Stimulated activated CD4-positive, alpha-beta T cell treated with anti-CD3 and anti-CD28 coated beads, Interleukin-15, amount 100 ng/mL, for 24 hours (primary cell): ENCODE measurements around the gene RPS14.

Experiments
- DNase-seq: peaks from one replicate; pipeline ENCODE4 v3.0.0-alpha.2; 2020

The RPS14 gene

DNA sequence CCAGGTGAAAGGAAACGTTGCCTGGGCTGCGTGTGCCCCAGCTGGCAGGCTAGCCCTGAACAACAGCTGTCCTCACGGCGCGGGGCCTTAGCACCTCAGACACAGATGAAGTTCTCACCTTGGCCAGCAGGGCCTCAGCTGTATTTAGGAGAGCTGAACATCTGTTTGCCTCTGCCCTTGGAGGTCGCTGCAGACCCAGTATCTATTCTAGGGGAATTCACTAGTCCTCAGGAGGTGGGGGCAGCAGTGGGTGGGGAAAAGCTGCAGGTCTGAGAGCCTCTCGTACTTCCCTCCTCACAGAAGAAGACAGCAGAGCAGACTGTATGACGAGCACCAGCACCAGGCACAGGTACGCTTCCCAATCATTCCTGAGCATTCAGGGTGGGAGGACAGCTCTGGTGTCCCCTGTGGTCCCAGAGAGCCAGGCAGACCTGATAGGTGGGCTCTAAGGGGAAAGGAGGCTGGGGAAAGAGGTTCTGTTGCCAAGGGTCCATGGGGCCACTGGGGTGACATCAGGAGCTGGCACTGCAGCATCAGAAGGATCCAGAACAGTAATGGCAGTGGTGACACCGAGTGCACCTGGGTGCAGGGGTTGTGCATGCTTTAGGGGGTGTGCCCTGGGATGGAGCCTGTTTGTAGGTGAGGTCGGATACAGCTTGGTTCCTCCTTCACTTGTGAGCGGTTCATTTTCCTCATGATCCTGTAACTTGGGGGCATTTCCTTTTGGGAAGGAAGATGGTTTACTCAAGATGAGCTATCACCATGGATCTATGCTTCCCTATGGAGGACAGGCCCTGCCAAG is 50.6 kb downstream of the RPS14 start:
- no peak for DNase-seq

DNA sequence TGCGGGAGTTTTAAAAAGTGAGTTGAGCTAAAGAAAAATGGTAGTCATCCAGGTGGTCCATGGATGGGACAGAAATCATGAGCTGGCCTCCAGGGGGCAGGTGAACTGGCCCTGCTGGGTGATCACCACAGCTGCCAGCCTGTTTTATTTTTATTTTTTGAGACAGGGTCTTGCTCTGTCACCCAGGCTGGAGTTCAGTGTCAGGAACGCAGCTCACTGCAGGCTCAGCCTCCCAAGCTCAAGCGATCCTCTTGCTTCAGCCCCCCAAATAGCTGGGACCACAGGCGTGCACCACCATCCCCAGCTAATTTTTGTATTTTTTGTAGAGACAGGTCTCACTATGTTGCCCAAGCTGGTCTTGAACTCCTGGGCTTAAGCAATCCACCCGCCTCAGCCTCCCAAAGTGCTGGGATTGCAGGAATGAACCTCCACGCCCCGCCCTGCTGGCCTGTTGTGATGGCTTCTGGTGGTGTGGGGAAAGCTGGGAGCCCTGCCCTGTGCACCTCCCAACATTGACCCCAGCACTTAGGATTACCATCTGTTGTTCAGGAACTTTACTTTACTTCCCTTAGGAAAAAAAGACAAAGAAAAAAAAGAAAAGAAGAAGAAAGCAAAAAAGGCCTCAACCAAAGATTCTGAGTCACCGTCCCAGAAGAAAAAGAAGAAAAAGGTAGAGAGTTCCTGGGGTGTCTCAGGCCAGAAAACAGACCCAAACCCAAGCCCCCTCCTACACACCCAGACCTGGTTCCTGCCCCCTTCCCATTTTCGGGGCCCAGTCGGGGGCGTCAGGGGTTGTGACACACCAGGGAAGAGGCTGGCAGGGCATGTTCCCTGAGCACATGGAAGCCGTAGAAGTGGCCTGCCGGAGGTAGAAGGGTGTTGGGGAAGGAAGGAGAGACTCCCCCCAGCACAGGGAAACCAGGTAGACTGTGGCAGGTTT is 51.5 kb downstream of the RPS14 start:
- DNase-seq: no peak

DNA sequence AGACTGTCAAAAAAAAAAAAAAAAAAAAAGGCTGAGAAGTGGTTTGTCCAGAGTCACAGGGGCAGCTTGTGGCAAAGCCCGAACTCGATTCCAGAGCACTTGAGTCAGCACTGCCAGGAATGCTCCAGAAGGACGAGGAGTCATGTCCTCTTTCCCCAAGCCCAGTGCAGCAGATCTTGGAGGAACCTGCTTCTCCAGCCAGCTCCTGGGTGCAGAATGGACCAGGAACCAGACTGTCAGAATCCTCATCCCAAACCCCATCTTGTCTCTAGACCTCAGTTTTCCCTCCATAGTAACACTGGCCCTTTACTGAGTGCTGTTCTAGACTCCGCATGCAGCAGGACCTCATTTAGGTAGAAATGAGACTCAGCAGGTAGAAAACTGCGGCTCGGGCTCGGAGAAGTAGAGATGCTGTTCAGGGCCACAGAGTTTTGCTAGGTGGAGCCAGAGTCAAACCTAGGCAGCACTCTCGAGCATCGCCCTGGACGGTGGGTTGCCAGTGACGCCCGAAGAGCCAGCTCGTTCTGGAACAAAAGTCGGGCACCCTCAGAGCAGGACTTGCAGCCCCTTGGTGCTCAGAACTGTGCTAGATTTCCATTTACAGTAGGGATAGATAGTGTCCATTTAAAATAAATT is 52.3 kb downstream of the RPS14 start:
- no peak for DNase-seq

DNA sequence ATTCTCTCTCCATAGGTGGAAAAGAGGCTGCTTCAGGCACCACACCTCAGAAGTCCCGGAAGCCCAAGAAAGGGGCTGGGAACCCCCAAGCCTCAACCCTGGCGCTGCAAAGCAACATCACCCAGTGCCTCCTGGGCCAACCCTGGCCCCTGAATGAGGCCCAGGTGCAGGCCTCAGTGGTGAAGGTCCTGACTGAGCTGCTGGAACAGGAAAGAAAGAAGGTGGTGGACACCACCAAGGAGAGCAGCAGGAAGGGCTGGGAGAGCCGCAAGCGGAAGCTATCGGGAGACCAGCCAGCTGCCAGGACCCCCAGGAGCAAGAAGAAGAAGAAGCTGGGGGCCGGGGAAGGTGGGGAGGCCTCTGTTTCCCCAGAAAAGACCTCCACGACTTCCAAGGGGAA is 53.3 kb downstream of the RPS14 start:
- DNase-seq: no peak

DNA sequence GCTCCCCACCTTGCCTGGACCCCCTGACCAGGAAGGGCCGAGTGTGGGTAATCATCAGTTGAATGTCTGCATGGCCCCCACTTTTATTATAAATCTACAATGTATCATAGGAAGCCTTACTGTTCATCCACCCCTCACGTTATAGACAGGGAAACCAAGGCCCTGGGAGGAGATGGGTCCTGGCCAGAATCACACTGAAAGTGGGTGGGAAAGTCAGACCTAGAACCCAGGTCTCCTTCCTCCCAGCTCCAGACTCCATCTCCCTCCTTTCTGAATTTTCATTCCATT is 53.9 kb downstream of the RPS14 start:
- DNase-seq: no peak

DNA sequence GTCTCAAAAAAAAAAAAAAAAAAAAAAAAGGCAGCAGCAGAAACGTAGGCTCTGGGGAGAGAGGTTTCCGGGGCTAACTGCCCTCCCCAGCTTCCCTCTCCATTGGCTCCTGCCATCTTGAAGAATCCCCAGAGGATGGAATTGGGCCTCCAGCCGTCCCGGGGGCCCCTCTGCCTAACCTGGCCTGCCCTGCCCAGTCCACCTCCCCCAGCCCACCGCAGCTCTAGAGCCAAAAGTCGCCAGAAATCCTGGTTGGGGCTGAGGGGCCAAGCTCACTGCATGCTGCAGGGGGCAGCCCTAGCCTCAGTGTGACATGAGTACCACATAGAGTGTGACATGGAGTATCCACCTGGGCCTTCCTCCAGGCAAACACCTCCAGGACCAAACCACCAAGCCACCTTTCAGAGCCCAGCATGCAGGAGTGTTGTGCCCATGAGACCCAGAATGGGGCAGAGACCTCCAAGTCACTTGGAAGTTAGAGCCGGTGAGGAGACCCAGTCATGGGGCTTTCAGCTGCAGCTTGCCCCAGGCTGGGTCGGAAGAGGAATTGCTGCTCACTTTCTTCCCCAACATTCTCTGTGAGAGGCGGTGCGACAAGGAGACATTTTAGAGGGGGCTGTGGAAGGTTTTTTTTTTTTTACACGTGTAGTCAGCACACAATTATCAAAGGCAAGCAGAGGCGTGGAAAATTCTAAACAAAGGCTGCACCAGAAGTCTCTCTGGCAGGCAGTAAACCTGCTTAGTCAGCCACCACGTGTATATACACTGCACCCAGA is 54.4 kb downstream of the RPS14 start:
- DNase-seq: no peak

DNA sequence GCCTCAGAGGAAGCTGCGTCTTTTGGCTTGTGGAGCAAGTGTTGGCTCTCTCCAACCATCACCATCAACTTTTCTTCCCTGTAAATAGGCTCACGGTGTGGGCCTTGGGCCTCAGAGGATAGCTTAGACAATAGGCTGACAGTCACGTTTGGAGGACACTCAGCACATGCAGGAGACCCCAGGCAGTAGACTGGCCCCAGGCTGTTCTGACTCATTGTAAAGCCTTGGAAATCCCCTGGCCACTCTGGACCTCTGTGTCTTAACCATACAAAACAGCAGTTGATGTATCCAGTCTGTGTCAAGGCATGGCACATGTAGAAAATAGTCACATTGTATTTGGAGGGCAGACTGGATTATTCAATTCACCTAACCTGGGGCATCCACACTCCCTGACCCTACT is 55.4 kb downstream of the RPS14 start:
- no peak for DNase-seq

DNA sequence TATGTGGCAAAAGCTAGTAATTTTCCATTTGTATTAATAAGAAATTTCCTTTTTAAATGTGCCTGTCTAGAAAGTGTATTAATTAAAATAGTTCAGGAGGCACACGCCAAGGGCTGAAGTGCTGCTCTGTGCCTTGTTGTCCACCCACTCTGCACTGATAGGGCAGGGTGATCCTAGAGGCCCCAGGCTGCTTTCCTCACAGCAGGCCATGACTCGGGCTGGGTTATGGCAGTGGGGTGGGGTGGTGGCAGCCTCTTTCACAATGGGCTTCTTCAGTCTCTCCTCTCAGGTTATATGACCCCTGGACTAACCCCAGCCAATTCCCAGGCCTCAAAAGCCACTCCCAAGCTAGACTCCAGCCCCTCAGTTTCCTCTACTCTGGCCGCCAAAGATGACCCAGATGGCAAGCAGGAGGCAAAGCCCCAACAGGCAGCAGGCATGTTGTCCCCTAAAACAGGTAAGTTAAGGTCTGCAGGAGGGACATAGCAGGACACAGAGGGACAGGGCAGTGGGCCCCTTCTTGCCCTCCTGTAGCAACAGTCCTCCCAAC is 56.4 kb downstream of the RPS14 start:
- DNase-seq: no peak

DNA sequence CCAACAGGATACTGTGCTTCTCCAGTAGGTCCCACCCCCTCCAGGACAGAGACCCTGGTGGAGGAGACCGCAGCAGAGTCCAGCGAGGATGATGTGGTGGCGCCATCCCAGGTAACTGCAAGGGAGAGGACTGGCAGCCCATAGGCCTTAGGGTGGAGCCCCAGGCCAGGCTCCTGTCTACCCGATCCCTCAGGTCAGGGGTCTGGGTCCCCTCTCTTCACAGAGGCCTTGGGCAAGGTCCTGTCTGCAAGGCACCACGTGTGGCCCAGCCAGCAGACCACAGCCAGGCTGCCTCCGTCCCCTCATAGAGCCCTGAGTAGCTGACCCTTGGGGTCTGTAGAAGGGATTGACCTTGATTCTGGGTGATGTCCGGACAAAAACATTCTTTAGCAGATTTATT is 56.9 kb downstream of the RPS14 start:
- no peak for DNase-seq
